ENCODE measurements around the gene MAPRE3.

DNA sequence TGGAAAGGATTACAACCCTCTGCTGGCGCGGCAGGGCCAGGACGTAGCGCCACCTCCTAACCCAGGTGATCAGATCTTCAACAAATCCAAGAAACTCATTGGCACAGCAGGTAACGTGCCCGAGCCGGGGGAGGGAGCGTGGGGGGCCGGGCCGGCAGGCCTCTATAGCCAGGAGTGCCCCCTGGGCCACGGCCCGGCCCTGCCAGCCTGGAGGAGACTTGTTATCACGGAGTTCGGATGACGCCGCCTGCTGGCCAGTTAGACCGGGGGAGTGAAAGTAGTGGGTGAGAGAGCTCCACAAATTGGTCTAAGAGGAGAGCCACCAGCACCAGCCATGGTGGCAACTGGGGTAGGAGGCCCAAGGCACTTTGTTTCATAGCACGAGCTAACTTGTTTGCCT lies 53.8 kb downstream of the MAPRE3 start:
- TF ChIP-seq, protein P1, sequence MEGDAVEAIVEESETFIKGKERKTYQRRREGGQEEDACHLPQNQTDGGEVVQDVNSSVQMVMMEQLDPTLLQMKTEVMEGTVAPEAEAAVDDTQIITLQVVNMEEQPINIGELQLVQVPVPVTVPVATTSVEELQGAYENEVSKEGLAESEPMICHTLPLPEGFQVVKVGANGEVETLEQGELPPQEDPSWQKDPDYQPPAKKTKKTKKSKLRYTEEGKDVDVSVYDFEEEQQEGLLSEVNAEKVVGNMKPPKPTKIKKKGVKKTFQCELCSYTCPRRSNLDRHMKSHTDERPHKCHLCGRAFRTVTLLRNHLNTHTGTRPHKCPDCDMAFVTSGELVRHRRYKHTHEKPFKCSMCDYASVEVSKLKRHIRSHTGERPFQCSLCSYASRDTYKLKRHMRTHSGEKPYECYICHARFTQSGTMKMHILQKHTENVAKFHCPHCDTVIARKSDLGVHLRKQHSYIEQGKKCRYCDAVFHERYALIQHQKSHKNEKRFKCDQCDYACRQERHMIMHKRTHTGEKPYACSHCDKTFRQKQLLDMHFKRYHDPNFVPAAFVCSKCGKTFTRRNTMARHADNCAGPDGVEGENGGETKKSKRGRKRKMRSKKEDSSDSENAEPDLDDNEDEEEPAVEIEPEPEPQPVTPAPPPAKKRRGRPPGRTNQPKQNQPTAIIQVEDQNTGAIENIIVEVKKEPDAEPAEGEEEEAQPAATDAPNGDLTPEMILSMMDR (IDR thresholded peaks at IDR 0.05; ENCODE audit: insufficient read depth, low read length, poor library complexity, severe bottlenecking): peak; percentile 37
- no peak for TF ChIP-seq EZH2phosphoT487 (conservative IDR thresholded peaks at IDR 0.05; ENCODE audit: low read length)
